ENCODE results near the gene KANK2. TPM values are rescaled to one million over a fixed set of nuclear protein-coding genes. Genes with fewer than 3 reads are reported as not detected.

The KANK2 gene
- total RNA-seq, 6 donors from 2014 or later, result 144 to 295 (median 240) TPM

- TF ChIP-seq POLR2AphosphoS5 (IDR thresholded peaks at IDR 0.05) (peak in 1 of 2 donors; percentile 64), EP300 (IDR thresholded peaks at IDR 0.05) (no peak), POLR2A (IDR thresholded peaks at IDR 0.05) (peak in 1 of 4 donors; percentile 36), CTCF (IDR thresholded peaks at IDR 0.05) (peak; percentile 59 to 89 (median 72))
- peak overlapping the region; percentile 41 to 82 (median 78) for H3K27ac ChIP-seq
- 19 to 88% methylated on average over 7 to 32 of the region's 48 CpGs for WGBS, 2 donors
- no peaks in the 10 kb centered on the region for H3K27me3 ChIP-seq
- ATAC-seq (ENCODE audit: low FRiP score in 2 of 2) (peak; percentile 94 to 95), DNase-seq (peak; percentile 95 to 97)
- peak overlapping the region in 1 of 4 donors; percentile 4 for H3K4me3 ChIP-seq
- peaks cover 0 to 83% (median 24%) of the 10 kb centered on the region in 4 donors for H3K36me3 ChIP-seq
- peaks cover 22 to 45% (median 37%) of the 10 kb centered on the region in 4 donors for H3K4me1 ChIP-seq
- peaks cover 0 to 4% (median 0%) of the 10 kb centered on the region in 4 donors for H3K9me3 ChIP-seq
Observed at GRCh38 chr19:11242864-11243797, 45.8 kb upstream of the KANK2 start.

GRCh38 chr19:11242025-11242424 lies 44.7 kb upstream of the KANK2 start:
- no peak for ATAC-seq (ENCODE audit: low FRiP score in 2 of 2)
- H3K36me3 ChIP-seq, result peaks cover 0 to 86% (median 29%) of the 10 kb centered on the region in 4 donors
- no peak for TF ChIP-seq EP300 (IDR thresholded peaks at IDR 0.05)
- no peak for TF ChIP-seq POLR2AphosphoS5 (IDR thresholded peaks at IDR 0.05)
- no peak for TF ChIP-seq POLR2A (IDR thresholded peaks at IDR 0.05)
- TF ChIP-seq CTCF (IDR thresholded peaks at IDR 0.05), result no peak
- DNase-seq, result no peak
- H3K27me3 ChIP-seq, result no peaks in the 10 kb centered on the region
- no peak overlapping the region for H3K4me3 ChIP-seq
- H3K4me1 ChIP-seq, result peaks cover 14 to 34% (median 28%) of the 10 kb centered on the region in 4 donors
- H3K9me3 ChIP-seq, result peaks cover 0 to 4% (median 0%) of the 10 kb centered on the region in 4 donors
- peak overlapping the region in 3 of 4 donors; percentile 8 to 82 (median 82) for H3K27ac ChIP-seq
- WGBS, 2 donors, result 89 to 91% methylated on average over 10 to 11 of the region's 11 CpGs

GRCh38 chr19:11240008-11240444 lies 42.7 kb upstream of the KANK2 start:
- Histone ChIP-seq H3K36me3 (peaks cover 0 to 84% (median 39%) of the 10 kb centered on the region in 4 donors), H3K27ac (peak overlapping the region in 1 of 4 donors; percentile 21), H3K4me3 (no peak overlapping the region), H3K9me3 (peaks cover 0 to 4% (median 0%) of the 10 kb centered on the region in 4 donors), H3K4me1 (peaks cover 8 to 16% (median 14%) of the 10 kb centered on the region in 4 donors), H3K27me3 (no peaks in the 10 kb centered on the region)
- DNase-seq (no peak), ATAC-seq (ENCODE audit: low FRiP score in 2 of 2) (no peak)
- 95 to 98% methylated on average over 4 to 8 of the region's 8 CpGs for WGBS, 2 donors
- TF ChIP-seq POLR2A (IDR thresholded peaks at IDR 0.05) (no peak), CTCF (IDR thresholded peaks at IDR 0.05) (no peak), EP300 (IDR thresholded peaks at IDR 0.05) (no peak), POLR2AphosphoS5 (IDR thresholded peaks at IDR 0.05) (no peak)

- no peak for TF ChIP-seq EP300 (IDR thresholded peaks at IDR 0.05)
- TF ChIP-seq POLR2AphosphoS5 (IDR thresholded peaks at IDR 0.05), result peak in 1 of 2 donors; percentile 13
- ATAC-seq (ENCODE audit: low FRiP score in 2 of 2) (no peak), DNase-seq (peak in 1 of 2 donors; percentile 59)
- H3K4me3 ChIP-seq, result no peak within 1 kb of the TSS
- peaks cover 8 to 13% (median 12%) of the 10 kb centered on the region in 4 donors for H3K4me1 ChIP-seq
- peaks cover 0 to 84% (median 43%) of the 10 kb centered on the region in 4 donors for H3K36me3 ChIP-seq
- H3K9me3 ChIP-seq, result peaks cover 0 to 4% (median 0%) of the 10 kb centered on the region in 4 donors
- H3K27ac ChIP-seq, result peak within 1 kb of the TSS in 1 of 4 donors; percentile 21
- WGBS, 2 donors, result 89 to 93% methylated on average over 10 to 17 of the region's 23 CpGs
- H3K27me3 ChIP-seq, result no peaks in the 10 kb centered on the region
Observed at GRCh38 chr19:11239377-11240000, 42.1 kb upstream of the KANK2 start, which contains the start of gene ANGPTL8. TSS of gene ANGPTL8 (plus strand) at chr19:11239619. CDS start at chr19:11239638, 19 bp downstream.

Data from upper lobe of left lung (tissue), 6 donors.